Fibroblast of skin of right quadriceps (primary cell): ENCODE measurements around the gene TEX53.
A peak's percentile ranks its signal among the peaks of the same experiment; 100 is the strongest.

ENCODE experiments used
- DNase-seq: peaks from one replicate; pipeline ENCODE4 v3.0.0-alpha.2; 2013

The TEX53 gene

DNA sequence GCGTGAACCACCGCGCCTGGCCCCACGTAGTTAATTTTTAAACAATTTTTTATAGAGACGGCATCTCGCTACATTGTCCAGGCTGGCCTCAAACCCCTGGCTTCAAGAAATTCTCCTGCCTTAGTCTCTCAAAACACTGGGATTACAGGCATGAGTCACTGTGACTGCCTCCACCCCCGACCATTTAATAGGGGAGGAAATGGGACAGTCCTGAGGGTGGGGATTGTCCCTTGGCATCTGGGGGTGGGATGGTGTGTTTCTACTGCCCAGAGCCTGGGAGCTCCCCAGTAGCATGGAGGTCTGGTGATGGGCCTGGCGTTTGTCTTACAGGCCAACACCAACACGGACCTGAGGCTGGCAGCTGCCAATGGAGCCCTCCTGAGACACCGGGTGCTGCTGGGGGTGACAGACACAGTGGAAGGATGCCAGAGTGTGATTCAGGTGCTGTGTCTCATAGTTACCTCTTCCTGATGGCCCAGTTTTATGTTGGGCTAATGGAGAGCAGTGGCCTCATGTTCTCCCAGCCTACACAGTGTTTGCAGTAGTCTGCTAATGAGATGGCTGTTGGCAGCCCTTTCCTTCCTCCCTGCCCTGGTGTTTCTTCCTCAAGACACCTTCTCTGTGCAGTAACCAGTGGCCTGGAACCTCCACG, 24.0 kb downstream of the TEX53 start:
- DNase-seq, result no peak

- DNase-seq, result no peak
Measured at GRCh38 chr9:114631166-114631565, 26.4 kb downstream of the TEX53 start.

DNA sequence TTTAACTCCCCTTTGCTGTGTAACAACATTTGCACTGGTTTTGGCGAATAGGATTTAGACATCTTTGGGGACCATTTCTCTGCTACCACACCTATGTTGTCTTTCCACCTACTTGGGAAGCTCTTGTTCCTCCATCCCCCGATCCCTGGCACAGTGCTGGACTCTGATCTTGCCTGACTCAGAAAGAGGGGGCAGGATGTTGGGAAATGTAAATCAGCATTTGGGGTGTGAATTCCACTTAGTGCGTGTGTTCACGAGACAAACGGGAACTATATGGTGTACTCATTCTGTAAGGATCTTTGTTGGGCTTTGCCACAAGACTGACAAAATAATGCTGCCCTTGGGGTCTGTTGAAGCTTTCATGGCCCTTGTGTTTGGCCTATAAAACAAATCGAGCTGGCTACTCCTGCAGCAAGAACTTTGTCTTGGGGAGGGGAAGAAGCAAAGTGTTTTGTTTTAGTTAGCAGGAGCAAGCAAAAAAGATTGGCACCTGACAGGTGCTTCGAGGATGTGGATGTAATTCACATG, 28.0 kb downstream of the TEX53 start:
- no peak for DNase-seq

DNA sequence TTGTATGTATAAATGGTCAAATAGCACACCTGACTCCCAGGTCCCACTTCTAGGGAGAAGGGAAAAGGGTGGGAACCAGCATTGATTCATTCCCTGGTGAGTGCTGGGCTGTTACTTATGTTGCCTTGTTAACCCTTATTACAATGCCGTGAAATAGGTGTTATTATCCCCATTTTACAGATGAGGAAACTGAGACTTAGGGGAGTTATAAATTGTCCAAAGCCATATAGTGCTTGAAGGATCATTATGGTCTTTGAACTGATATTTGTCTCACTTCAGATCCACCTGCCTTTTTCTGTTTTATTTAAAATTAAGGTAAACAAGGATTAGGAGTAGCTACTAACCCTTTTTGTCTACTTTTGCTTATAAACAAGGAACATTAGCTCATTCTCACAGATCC, 30.1 kb downstream of the TEX53 start:
- no peak for DNase-seq

DNA sequence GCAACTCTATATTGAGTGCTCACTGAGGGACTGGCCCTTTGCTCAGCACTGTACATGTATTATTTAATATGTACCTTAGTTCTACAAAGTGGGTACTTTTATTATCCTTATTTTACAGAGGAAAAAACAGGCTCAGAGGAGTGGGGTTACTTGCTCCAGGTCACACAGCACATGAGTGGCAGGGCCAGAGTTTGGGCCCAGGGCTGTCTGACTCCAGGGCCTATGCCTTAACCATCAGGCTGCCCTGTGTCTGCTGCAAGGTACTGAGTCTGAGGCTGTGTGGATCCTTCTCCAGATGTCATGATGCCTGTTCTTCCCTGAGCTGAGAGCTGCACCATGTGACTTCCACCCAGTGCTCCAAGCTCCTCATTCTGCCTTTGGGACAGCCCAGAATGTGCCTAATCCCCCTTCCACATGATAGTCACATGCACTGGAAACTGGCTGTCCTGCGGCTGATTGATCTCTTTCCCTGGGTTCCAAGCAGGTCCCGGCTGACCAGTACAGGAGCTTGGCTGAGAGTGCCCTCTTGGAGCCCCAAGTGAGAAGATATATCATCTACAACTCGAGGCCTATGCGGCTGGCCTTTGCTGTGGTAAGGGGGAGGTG, 31.1 kb downstream of the TEX53 start:
- DNase-seq, result no peak

DNA sequence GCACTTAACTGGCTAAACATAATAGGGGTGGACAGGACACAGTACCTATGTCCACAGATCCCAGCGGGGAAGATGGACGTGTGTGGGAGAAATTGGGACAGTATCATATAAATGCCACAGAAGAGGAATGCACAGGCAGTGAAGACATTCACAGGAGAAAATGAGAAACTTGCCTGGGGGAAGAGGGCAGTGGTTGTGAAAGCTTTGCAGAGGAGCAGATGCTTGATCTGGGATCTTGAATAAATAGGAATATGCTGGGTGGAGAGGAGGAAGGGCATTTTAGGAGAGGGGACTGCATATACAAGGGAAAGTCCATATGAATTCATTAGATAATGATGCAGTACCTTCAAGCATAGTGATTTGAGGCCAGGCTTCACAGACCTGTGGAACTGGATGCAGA, 32.9 kb downstream of the TEX53 start:
- DNase-seq, result no peak

- DNase-seq, result peak; percentile 78
Measured at GRCh38 chr9:114621975-114622609, 35.5 kb downstream of the TEX53 start.

DNA sequence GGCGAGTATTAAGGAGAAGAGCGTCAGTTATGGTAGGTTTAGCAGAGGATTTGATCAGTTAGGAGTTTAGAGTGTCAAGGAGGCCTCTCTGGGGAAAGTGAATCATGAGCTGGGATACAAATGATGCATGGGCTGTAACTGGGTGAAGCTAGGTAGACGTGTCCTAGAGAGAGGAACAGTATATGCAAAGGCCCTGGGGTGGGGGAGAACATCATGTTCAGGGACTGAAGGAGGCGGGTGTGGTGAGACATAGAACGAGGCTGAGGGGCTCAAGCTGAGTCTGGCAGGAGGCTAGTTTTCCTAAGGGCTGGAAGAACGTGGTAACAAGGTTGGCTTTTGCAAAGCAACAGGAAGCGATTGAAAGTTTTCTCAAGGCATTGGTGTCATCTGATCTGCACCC, 36.0 kb downstream of the TEX53 start:
- no peak for DNase-seq

DNA sequence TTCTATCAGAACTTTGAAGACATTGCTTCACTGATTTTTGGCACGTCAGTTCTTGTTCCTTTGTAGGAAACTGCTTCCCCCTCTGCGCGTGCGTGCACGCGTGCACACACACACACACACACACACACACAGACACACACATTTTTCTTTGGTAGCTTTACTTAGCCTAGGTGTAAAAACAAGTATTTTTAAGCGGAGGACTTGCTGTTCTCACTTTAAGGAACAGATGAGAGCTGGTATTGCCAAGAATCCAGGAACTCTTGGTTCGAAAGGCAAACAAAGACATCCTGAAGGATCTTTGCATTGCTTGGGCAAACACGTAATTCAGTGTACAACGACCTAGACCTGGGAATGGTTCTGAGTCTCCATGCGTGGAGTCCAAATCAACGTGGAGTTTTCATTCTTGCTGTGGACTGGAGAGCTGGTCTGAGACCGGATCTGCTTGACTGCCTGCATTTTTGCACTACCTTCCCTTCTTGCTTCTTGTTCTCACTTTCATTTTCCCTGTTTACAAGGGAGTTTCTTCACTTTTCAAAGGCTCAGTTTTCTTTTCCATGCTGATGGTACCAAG, 38.3 kb downstream of the TEX53 start:
- no peak for DNase-seq

GRCh38 chr9:114616684-114617520, 40.7 kb downstream of the TEX53 start:
- no peak for DNase-seq

GRCh38 chr9:114614373-114614772, 43.2 kb downstream of the TEX53 start:
- no peak for DNase-seq

DNA sequence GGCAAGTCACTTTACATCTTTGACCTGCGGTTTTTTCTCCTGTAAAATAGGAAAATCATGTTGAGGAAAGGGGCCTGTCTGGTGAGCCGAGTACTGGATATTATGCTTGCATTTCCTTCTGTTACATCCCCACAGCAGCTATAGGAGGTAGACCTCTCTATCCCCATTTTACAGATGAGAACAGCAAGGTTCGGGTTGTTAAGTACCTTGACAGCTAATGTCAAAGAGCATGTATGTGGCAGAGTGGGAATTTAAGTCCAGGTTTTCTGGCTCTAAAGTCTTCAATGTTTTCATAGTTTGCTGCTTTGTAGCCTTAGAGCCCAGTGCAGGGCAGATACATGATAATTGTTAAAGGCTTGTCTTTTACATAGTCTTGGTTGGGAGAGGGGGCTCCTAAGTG, 43.7 kb downstream of the TEX53 start:
- no peak for DNase-seq

GRCh38 chr9:114613087-114613486, 44.5 kb downstream of the TEX53 start:
- DNase-seq, result no peak

GRCh38 chr9:114612272-114612923, 45.2 kb downstream of the TEX53 start:
- DNase-seq, result no peak

- DNase-seq, result peak; percentile 66
Measured at GRCh38 chr9:114611516-114612271, 45.9 kb downstream of the TEX53 start.

DNA sequence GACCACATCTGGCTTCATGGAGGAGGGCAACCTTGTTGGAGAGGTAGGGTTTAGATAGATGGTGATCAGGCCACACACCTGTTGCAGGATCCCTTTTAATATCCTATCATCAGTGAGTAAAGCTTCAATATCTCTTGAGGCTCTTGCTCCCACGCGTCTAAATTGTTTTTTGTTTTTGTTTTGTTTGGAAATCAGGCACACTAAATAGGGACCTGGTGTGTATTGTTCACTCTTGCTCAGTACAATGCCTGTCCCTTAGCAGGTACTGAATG, 49.1 kb downstream of the TEX53 start:
- DNase-seq, result no peak

GRCh38 chr9:114607671-114608524, 49.7 kb downstream of the TEX53 start:
- no peak for DNase-seq

- DNase-seq, result peak; percentile 68
Measured at GRCh38 chr9:114606597-114607207, 50.9 kb downstream of the TEX53 start.
